GM23338 (cell line): ENCODE results near the gene KIF15. TPM values are rescaled to one million over a fixed set of nuclear protein-coding genes. Genes with fewer than 3 reads are reported as not detected.

Experiments used
- ATAC-seq: fragments of 200-7000 bp; cut with Tn5 transposase; 3 replicates; pipeline ENCODE4 v1.9.1; 2020
- DNase-seq: peaks from one replicate; pipeline ENCODE4 v3.0.0-alpha.2; 2015; ENCODE audit warnings: low spot score
- H2AFZ ChIP-seq: fragments of 200-600 bp; sonication (generic); 2 replicates; pipeline ENCODE4 v1.8.0; 2016; ENCODE audit warnings: antibody characterized with exemption, mild to moderate bottlenecking, moderate library complexity
- H3F3A ChIP-seq: fragments of 200-600 bp; sonication (generic); replicated peaks from 2 replicates; pipeline ENCODE4 v1.8.0; 2017; ENCODE audit warnings: antibody characterized with exemption, mixed run types, low read depth
- H3K27ac ChIP-seq: fragments of 200-600 bp; sonication (generic); 2 replicates; pipeline ENCODE4 v1.6.1; 2016; ENCODE audit warnings: low read depth
- H3K27me3 ChIP-seq: fragments of 200-600 bp; sonication (generic); 2 replicates; pipeline ENCODE4 v1.8.0; 2016; ENCODE audit warnings: mild to moderate bottlenecking, mixed run types, moderate library complexity; ENCODE audit not compliant: insufficient read depth
- H3K36me3 ChIP-seq: fragments of 200-600 bp; sonication (generic); 2 replicates; pipeline ENCODE4 v1.8.0; 2016; ENCODE audit warnings: mild to moderate bottlenecking; ENCODE audit not compliant: insufficient read depth
- H3K4me1 ChIP-seq: fragments of 200-600 bp; sonication (generic); 2 replicates; pipeline ENCODE4 v1.8.0; 2016; ENCODE audit warnings: mild to moderate bottlenecking, moderate library complexity; ENCODE audit not compliant: insufficient read depth
- H3K4me2 ChIP-seq: fragments of 200-600 bp; sonication (generic); 2 replicates; pipeline ENCODE4 v1.7.1; 2017; ENCODE audit warnings: mixed run types
- H3K4me3 ChIP-seq: fragments of 200-600 bp; sonication (generic); 2 replicates; pipeline ENCODE4 v1.6.1; 2016; ENCODE audit warnings: mixed run types
- H3K79me2 ChIP-seq: fragments of 200-600 bp; sonication (generic); replicated peaks from 2 replicates; pipeline ENCODE4 v1.8.0; 2017; ENCODE audit warnings: mild to moderate bottlenecking; ENCODE audit not compliant: insufficient read depth
- H3K9me2 ChIP-seq: fragments of 200-600 bp; sonication (generic); 2 replicates; pipeline ENCODE4 v1.8.0; 2017; ENCODE audit not compliant: insufficient read depth
- H4K20me1 ChIP-seq: fragments of 200-600 bp; sonication (generic); replicated peaks from 2 replicates; pipeline ENCODE4 v1.8.0; 2017; ENCODE audit warnings: mild to moderate bottlenecking; ENCODE audit not compliant: insufficient read depth
- H3K27ac Mint-ChIP-seq: 2 replicates; pipeline ENCODE4 v1.8.0; 2020; ENCODE audit warnings: inconsistent platforms, mild to moderate bottlenecking, moderate library complexity, mixed read lengths
- H3K27me3 Mint-ChIP-seq: 3 replicates; pipeline ENCODE4 v1.8.0; 2022; ENCODE audit warnings: low read depth, mild to moderate bottlenecking, moderate library complexity, mixed read lengths, inconsistent platforms; ENCODE audit not compliant: insufficient read depth, poor library complexity
- H3K36me3 Mint-ChIP-seq: 3 replicates; pipeline ENCODE4 v1.8.0; 2021; ENCODE audit warnings: low read depth, mild to moderate bottlenecking, inconsistent platforms, moderate library complexity, mixed read lengths
- H3K4me1 Mint-ChIP-seq: 3 replicates; pipeline ENCODE4 v1.8.0; 2020; ENCODE audit warnings: mild to moderate bottlenecking, inconsistent platforms, mixed read lengths
- H3K4me3 Mint-ChIP-seq: 3 replicates; pipeline ENCODE4 v1.8.0; 2021; ENCODE audit warnings: moderate library complexity, mild to moderate bottlenecking, inconsistent platforms, mixed read lengths
- H3K9me3 Mint-ChIP-seq: 3 replicates; pipeline ENCODE4 v1.8.0; 2020; ENCODE audit warnings: moderate library complexity, mild to moderate bottlenecking, inconsistent platforms, mixed read lengths
- EZH2phosphoT487 ChIP-seq: fragments of 200-600 bp; sonication (generic); IDR thresholded peaks from one replicate; pipeline ENCODE4 v1.8.1; 2018; ENCODE audit warnings: antibody characterized with exemption; ENCODE audit not compliant: unreplicated experiment
- STAT1 ChIP-seq: IDR thresholded peaks from one replicate; pipeline ENCODE4 v1.6.1; 2016; ENCODE audit warnings: antibody characterized with exemption; ENCODE audit not compliant: unreplicated experiment
- ZNF114 ChIP-seq: fragments of 250-450 bp; sonication (Bioruptor Pico); IDR thresholded peaks from 2 replicates; pipeline ENCODE4 v1.5.0; 2020; ENCODE audit warnings: mild to moderate bottlenecking, moderate library complexity
- ZNF331 ChIP-seq: fragments of 250-450 bp; sonication (Bioruptor Pico); IDR thresholded peaks from 2 replicates; pipeline ENCODE4 v1.5.0; 2020; ENCODE audit warnings: low read depth, mild to moderate bottlenecking, moderate library complexity
- polyA plus RNA-seq: library from polyadenylated mRNA; unstranded; fragments of >200 nt; fragmentation: Nextera tagmentation; extraction: Ambion mirVana; gene quantifications from 2 replicates; pipeline ENCODE4 v1.2.1, GENCODE V29; 2016
- total RNA-seq: library from RNA; depleted of rRNA; stranded (reverse); fragments of >200 nt; shearing (Covaris generic); gene quantifications from 2 replicates; pipeline ENCODE4 v1.2.3, GENCODE V29; 2014
- TF ChIP-seq, protein P1 (sequence below), 2 experiments: fragments of 200-600 bp in 1 of 2; sonication (generic) in 1 of 2; conservative IDR thresholded peaks; 2 replicates each; pipeline versions ENCODE4 v1.5.1 to v1.6.1; 2016 to 2017; ENCODE audit warnings: antibody characterized with exemption in 2 of 2, low read depth in 2 of 2, mild to moderate bottlenecking in 2 of 2, moderate library complexity in 1 of 2

The KIF15 gene
- total and polyA plus RNA-seq, 2 experiments from 2014 or later: 21.2 to 25.8 TPM

DNA sequence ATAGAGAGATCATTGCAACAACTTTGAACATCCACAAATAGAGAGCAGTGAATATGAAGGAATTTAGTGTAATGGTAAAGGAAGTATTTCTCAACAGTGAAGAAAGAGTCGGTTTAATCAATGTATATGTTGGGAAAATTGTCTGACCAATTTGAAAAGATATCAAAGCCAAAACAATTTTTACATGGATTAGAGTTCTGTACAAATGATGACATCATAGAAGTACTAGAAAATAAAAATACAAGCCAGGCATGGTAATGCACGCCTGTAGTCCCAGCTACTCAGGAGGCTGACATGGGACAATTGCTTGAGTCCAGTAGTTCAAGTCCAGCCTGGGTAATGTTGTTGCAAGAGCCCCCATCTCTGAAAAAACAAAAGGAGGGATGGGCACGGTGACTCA is 74.1 kb downstream of the KIF15 start:
- ATAC-seq (no peak), DNase-seq (no peak)
- Histone ChIP-seq H3K36me3 (peaks cover 50% of the 10 kb centered on the region), H4K20me1 (no peaks in the 10 kb centered on the region), H3F3A (no peaks in the 10 kb centered on the region), H3K27ac (no peak overlapping the region), H3K4me2 (no peak overlapping the region), H3K9me2 (0 out of 2 replicates have a peak, but pooled peaks cover 2% of the 10 kb centered on the region), H3K27me3 (no peaks in the 10 kb centered on the region), H3K79me2 (no peaks in the 10 kb centered on the region), H2AFZ (no peak overlapping the region), H3K4me3 (no peak overlapping the region), H3K4me1 (no peaks in the 10 kb centered on the region)
- Mint-ChIP-seq H3K27me3 (no peaks in the 10 kb centered on the region), H3K36me3 (peaks cover 59% of the 10 kb centered on the region), H3K4me3 (no peak overlapping the region), H3K4me1 (no peaks in the 10 kb centered on the region), H3K9me3 (peaks cover 9% of the 10 kb centered on the region; the same call in 2 of the 3 replicates), H3K27ac (no peak overlapping the region)
- no peak for TF ChIP-seq STAT1
- no peak for TF ChIP-seq ZNF114 (CRISPR knock-in tag)
- no peak for TF ChIP-seq EZH2phosphoT487
- TF ChIP-seq ZNF331 (CRISPR knock-in tag): no peak
- TF ChIP-seq, protein P1, sequence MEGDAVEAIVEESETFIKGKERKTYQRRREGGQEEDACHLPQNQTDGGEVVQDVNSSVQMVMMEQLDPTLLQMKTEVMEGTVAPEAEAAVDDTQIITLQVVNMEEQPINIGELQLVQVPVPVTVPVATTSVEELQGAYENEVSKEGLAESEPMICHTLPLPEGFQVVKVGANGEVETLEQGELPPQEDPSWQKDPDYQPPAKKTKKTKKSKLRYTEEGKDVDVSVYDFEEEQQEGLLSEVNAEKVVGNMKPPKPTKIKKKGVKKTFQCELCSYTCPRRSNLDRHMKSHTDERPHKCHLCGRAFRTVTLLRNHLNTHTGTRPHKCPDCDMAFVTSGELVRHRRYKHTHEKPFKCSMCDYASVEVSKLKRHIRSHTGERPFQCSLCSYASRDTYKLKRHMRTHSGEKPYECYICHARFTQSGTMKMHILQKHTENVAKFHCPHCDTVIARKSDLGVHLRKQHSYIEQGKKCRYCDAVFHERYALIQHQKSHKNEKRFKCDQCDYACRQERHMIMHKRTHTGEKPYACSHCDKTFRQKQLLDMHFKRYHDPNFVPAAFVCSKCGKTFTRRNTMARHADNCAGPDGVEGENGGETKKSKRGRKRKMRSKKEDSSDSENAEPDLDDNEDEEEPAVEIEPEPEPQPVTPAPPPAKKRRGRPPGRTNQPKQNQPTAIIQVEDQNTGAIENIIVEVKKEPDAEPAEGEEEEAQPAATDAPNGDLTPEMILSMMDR (conservative IDR thresholded peaks at IDR 0.05; ENCODE audit: low read depth in 2 of 2): no peak

DNA sequence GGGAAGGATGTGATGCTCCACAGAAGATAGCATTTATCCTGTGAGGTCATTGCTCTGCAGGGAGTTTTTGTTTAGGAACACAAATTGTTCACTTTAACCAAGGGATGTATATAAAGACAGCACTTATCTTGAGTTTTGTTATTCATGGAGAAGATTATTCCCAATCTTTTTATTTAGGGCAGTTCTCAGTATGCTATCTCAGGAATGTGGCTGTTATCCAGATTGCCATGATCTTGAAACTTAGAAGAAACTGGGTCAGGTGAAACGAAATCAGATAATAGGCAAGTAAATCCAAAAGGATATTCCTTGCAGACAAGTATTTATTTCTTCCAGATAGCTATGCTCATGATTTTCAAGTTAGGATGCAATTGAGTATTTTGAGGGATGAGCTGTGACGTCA is 80.8 kb downstream of the KIF15 start:
- TF ChIP-seq, protein P1 (conservative IDR thresholded peaks at IDR 0.05; ENCODE audit: low read depth in 2 of 2): no peak
- H3K9me3 Mint-ChIP-seq: no peaks in the 10 kb centered on the region
- H3K4me1 Mint-ChIP-seq: no peaks in the 10 kb centered on the region
- DNase-seq (no peak), ATAC-seq (no peak)
- Histone ChIP-seq H3K79me2 (no peaks in the 10 kb centered on the region), H3K36me3 (peaks cover 52% of the 10 kb centered on the region), H3K9me2 (0 out of 2 replicates have a peak, but pooled peaks cover under 1% of the 10 kb centered on the region), H3F3A (no peaks in the 10 kb centered on the region), H4K20me1 (no peaks in the 10 kb centered on the region; the same call in 1 of the 2 replicates), H3K4me3 (no peak overlapping the region), H2AFZ (no peak overlapping the region), H3K27ac (no peak overlapping the region), H3K4me2 (no peak overlapping the region), H3K4me1 (no peaks in the 10 kb centered on the region), H3K27me3 (no peaks in the 10 kb centered on the region)
- H3K27me3 Mint-ChIP-seq: no peaks in the 10 kb centered on the region
- H3K36me3 Mint-ChIP-seq: peaks cover 74% of the 10 kb centered on the region
- no peak overlapping the region for H3K4me3 Mint-ChIP-seq
- H3K27ac Mint-ChIP-seq: no peak overlapping the region
